Measurements from ENCODE around the gene RNASE9.
"Not testable (repeated sequence)": the region's sequence is repeated elsewhere in the genome, so short reads cannot be mapped to it uniquely, and the experiment has no call there.

RNASE9 gene

GRCh38 chr14:20515846-20516245, 45.0 kb downstream of the RNASE9 start:
- DNase-seq = no peak

- no peak for DNase-seq
Observed at GRCh38 chr14:20512177-20512905, 48.5 kb downstream of the RNASE9 start.

GRCh38 chr14:20508367-20508766, 52.5 kb downstream of the RNASE9 start:
- no peak for DNase-seq

- not testable (repeated sequence) for DNase-seq
Observed at GRCh38 chr14:20507537-20507936, 53.3 kb downstream of the RNASE9 start.

GRCh38 chr14:20506752-20507151, 54.1 kb downstream of the RNASE9 start:
- not testable (repeated sequence) for DNase-seq

GRCh38 chr14:20506276-20506675, 54.6 kb downstream of the RNASE9 start:
- not testable (repeated sequence) for DNase-seq
